ENCODE results near the gene GMPPA. TPM values are rescaled to one million over a fixed set of nuclear protein-coding genes. Genes with fewer than 3 reads are reported as not detected.

Gene GMPPA
- total RNA-seq, 1 experiment from 2014 or later = 10.5 TPM

GRCh38 chr2:219494952-219495530, 3.6 kb upstream of the GMPPA start:
- Histone ChIP-seq H3K27ac (ENCODE audit: low read length) (no peak overlapping the region), H4K20me1 (ENCODE audit: insufficient read depth, low read depth, low read length) (no peaks in the 10 kb centered on the region), H3K27me3 (ENCODE audit: low read length) (no peaks in the 10 kb centered on the region), H3K4me1 (ENCODE audit: low read length) (peaks cover 17% of the 10 kb centered on the region), H3K4me2 (ENCODE audit: low read depth, low read length, poor library complexity, severe bottlenecking) (no peak overlapping the region), H3K9me2 (replicated peaks; ENCODE audit: insufficient read depth, low read length) (no peaks in the 10 kb centered on the region), H3K4me3 (ENCODE audit: low read length) (no peak overlapping the region), H3K36me3 (ENCODE audit: insufficient read depth, low read length) (no peaks in the 10 kb centered on the region), H3K9ac (ENCODE audit: low read length) (no peak overlapping the region), H3K79me2 (ENCODE audit: low read length) (no peaks in the 10 kb centered on the region; the same call in 1 of the 2 replicates), H2AFZ (ENCODE audit: low read length) (no peak overlapping the region), H3K9me3 (ENCODE audit: low read length) (no peaks in the 10 kb centered on the region)
- DNase-seq = no peak

DNA sequence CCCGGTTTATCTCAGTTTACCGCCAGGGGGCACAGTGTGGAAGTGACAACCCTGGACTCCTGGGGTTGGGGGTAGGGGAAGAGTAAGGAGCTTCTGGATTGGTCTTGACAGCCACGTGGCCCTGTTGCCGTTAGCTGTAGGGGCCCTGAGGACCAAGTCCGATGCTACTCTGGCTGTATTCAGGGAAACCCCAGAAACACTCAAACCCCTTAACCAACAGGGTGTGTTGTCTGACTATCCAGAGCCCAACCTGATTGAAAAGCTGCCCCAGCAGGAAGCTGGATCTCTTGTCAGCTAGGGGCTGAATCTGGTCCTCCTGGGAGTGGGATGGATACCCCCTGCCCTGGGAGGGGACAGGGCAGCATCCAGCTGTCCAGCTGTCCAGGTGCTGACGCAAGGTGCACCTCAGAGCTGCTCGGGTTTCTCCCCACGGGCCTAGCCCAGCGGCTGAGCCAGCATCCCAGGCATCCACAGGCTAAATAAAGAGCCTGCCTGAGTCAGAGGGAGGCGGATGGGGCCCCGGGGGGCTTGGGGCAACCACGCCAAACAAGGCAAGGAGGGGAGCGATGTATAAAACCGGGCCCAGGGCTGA, 3.1 kb upstream of the GMPPA start:
- peak overlapping the region; percentile 27 for H3K4me2 ChIP-seq (ENCODE audit: low read depth, low read length, poor library complexity, severe bottlenecking)
- H3K9me2 ChIP-seq (replicated peaks; ENCODE audit: insufficient read depth, low read length) = no peaks in the 10 kb centered on the region
- H3K4me3 ChIP-seq (ENCODE audit: low read length) = no peak overlapping the region
- peak overlapping the region; percentile 40; the same call in 1 of the 2 replicates for H3K9ac ChIP-seq (ENCODE audit: low read length)
- H3K9me3 ChIP-seq (ENCODE audit: low read length) = no peaks in the 10 kb centered on the region
- H3K36me3 ChIP-seq (ENCODE audit: insufficient read depth, low read length) = no peaks in the 10 kb centered on the region
- no peak overlapping the region for H2AFZ ChIP-seq (ENCODE audit: low read length)
- H3K27me3 ChIP-seq (ENCODE audit: low read length) = no peaks in the 10 kb centered on the region
- H4K20me1 ChIP-seq (ENCODE audit: insufficient read depth, low read depth, low read length) = no peaks in the 10 kb centered on the region
- H3K4me1 ChIP-seq (ENCODE audit: low read length) = peaks cover 23% of the 10 kb centered on the region
- DNase-seq = peak; percentile 89
- H3K79me2 ChIP-seq (ENCODE audit: low read length) = no peaks in the 10 kb centered on the region; the same call in 1 of the 2 replicates
- no peak overlapping the region for H3K27ac ChIP-seq (ENCODE audit: low read length)

- Histone ChIP-seq H3K9me3 (ENCODE audit: low read length) (no peaks in the 10 kb centered on the region), H3K36me3 (ENCODE audit: insufficient read depth, low read length) (no peaks in the 10 kb centered on the region), H3K4me1 (ENCODE audit: low read length) (peaks cover 23% of the 10 kb centered on the region), H3K79me2 (ENCODE audit: low read length) (no peaks in the 10 kb centered on the region; the same call in 1 of the 2 replicates), H2AFZ (ENCODE audit: low read length) (no peak overlapping the region), H3K4me2 (ENCODE audit: low read depth, low read length, poor library complexity, severe bottlenecking) (no peak overlapping the region), H4K20me1 (ENCODE audit: insufficient read depth, low read depth, low read length) (no peaks in the 10 kb centered on the region), H3K27me3 (ENCODE audit: low read length) (no peaks in the 10 kb centered on the region), H3K4me3 (ENCODE audit: low read length) (no peak overlapping the region), H3K27ac (ENCODE audit: low read length) (no peak overlapping the region), H3K9me2 (replicated peaks; ENCODE audit: insufficient read depth, low read length) (no peaks in the 10 kb centered on the region), H3K9ac (ENCODE audit: low read length) (no peak overlapping the region)
- no peak for DNase-seq
Measured at GRCh38 chr2:219496247-219496824, 2.4 kb upstream of the GMPPA start.

DNA sequence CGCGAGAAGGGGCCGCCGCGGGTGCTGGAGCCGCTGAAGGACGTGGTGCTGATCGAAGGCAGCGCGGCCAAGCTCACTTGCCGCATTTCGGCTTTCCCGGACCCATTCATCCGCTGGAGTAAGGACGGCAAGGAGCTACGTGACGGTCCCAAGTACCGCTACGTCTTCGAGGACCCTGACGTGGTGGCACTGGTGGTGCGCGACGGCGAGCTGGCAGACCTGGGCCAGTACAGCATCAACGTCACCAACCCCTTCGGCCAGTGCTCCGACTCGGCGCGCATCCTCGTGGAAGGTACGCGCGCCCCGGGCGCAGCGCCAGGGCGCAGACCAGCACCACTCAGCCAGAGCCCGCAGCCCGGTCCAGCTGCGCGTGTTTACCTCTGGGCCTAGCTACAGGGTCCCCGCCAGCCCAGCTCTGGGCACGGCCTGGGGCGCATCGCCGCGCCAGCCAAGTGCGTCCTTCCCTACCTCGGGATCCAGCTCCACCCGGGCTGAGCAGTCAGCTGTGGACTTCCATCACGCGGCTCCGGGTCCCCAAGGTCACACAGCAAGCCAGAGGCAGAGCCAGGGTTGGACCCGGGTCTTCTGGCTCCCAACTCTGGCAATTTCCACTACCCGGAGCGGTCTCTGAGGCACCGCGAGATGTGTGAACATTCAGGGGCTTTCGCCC, 1.7 kb upstream of the GMPPA start:
- no peaks in the 10 kb centered on the region for H3K9me2 ChIP-seq (replicated peaks; ENCODE audit: insufficient read depth, low read length)
- peaks cover 23% of the 10 kb centered on the region for H3K4me1 ChIP-seq (ENCODE audit: low read length)
- H3K9ac ChIP-seq (ENCODE audit: low read length) = no peak overlapping the region
- no peaks in the 10 kb centered on the region for H3K9me3 ChIP-seq (ENCODE audit: low read length)
- no peak overlapping the region for H3K4me2 ChIP-seq (ENCODE audit: low read depth, low read length, poor library complexity, severe bottlenecking)
- H2AFZ ChIP-seq (ENCODE audit: low read length) = no peak overlapping the region
- no peaks in the 10 kb centered on the region; the same call in 1 of the 2 replicates for H3K79me2 ChIP-seq (ENCODE audit: low read length)
- no peaks in the 10 kb centered on the region for H3K27me3 ChIP-seq (ENCODE audit: low read length)
- H4K20me1 ChIP-seq (ENCODE audit: insufficient read depth, low read depth, low read length) = no peaks in the 10 kb centered on the region
- DNase-seq = no peak
- no peaks in the 10 kb centered on the region for H3K36me3 ChIP-seq (ENCODE audit: insufficient read depth, low read length)
- no peak overlapping the region for H3K27ac ChIP-seq (ENCODE audit: low read length)
- H3K4me3 ChIP-seq (ENCODE audit: low read length) = no peak overlapping the region

DNA sequence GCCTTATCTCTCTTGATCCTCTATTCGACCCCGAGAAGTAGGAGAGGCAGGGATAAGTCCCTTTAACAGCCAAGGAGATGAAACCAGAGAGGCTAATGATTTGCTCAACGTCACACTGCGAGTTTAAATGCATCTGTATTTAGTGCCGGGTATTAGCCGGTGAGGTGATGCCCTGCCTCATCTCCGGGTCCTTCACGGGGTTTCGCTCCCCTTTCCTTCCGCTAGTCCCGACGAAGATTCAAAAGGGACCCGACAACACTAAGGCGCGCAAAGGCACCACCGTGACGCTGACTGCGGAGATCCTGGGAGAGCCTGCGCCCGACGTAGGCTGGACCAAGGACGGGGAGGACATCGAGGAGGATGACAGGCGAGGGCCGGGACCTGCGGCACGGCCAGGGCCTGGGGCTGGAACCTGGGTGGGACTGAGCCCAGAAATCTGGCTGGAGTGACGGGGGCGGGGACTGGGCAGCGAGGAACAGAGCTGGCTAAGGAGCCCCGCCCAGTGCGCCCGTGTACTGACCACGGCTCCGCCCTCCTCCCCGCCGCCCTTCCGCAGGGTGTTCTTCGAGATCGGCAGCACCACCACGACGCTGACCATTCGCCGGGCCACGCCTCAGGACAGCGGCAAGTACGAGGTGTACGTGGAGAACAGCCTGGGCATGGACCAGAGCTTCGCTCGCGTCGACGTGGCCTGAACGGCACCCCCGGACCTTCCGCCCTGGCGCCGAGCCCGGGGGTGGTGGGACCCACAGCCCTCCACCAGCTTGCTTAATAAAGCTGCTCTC, 1.0 kb upstream of the GMPPA start:
- H3K27ac ChIP-seq (ENCODE audit: low read length) = no peak overlapping the region
- H3K4me3 ChIP-seq (ENCODE audit: low read length) = no peak overlapping the region
- H3K27me3 ChIP-seq (ENCODE audit: low read length) = no peaks in the 10 kb centered on the region

DNA sequence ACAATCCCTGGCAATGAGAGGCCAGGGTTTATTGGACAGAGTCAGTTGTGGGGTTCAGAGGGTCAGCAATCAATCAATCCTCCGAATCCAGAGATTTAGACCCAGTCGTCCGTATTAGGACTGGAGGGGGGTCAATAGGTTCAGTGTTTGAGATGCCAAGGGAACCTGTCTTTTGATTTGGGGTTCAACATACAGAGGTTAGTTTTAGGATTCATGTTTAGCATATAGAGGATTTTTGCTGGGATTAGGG, 292 bp downstream of the GMPPA start:
- Histone ChIP-seq H3K9me3 (ENCODE audit: low read length) (no peaks in the 10 kb centered on the region), H3K9ac (ENCODE audit: low read length) (peak overlapping the region; percentile 76), H3K4me1 (ENCODE audit: low read length) (peaks cover 23% of the 10 kb centered on the region), H3K4me2 (ENCODE audit: low read depth, low read length, poor library complexity, severe bottlenecking) (peak overlapping the region; percentile 86), H3K79me2 (ENCODE audit: low read length) (no peaks in the 10 kb centered on the region; the same call in 1 of the 2 replicates), H3K4me3 (ENCODE audit: low read length) (peak overlapping the region; percentile 73), H4K20me1 (ENCODE audit: insufficient read depth, low read depth, low read length) (no peaks in the 10 kb centered on the region), H3K27me3 (ENCODE audit: low read length) (no peaks in the 10 kb centered on the region), H3K27ac (ENCODE audit: low read length) (no peak overlapping the region), H2AFZ (ENCODE audit: low read length) (no peak overlapping the region), H3K36me3 (ENCODE audit: insufficient read depth, low read length) (no peaks in the 10 kb centered on the region), H3K9me2 (replicated peaks; ENCODE audit: insufficient read depth, low read length) (no peaks in the 10 kb centered on the region)
- DNase-seq = no peak

More for the DNA sequence above, 1.0 kb upstream of the GMPPA start:
- Histone ChIP-seq H3K4me1 (ENCODE audit: low read length) (peaks cover 23% of the 10 kb centered on the region), H3K9me2 (replicated peaks; ENCODE audit: insufficient read depth, low read length) (no peaks in the 10 kb centered on the region), H3K9ac (ENCODE audit: low read length) (no peak overlapping the region), H4K20me1 (ENCODE audit: insufficient read depth, low read depth, low read length) (no peaks in the 10 kb centered on the region), H3K79me2 (ENCODE audit: low read length) (no peaks in the 10 kb centered on the region; the same call in 1 of the 2 replicates), H2AFZ (ENCODE audit: low read length) (no peak overlapping the region), H3K4me2 (ENCODE audit: low read depth, low read length, poor library complexity, severe bottlenecking) (no peak overlapping the region), H3K9me3 (ENCODE audit: low read length) (no peaks in the 10 kb centered on the region), H3K36me3 (ENCODE audit: insufficient read depth, low read length) (no peaks in the 10 kb centered on the region)
- no peak for DNase-seq

GRCh38 chr2:219499555-219499954, 864 bp downstream of the GMPPA start:
- Histone ChIP-seq H3K4me3 (ENCODE audit: low read length) (peak overlapping the region; percentile 73), H3K9ac (ENCODE audit: low read length) (peak overlapping the region; percentile 76), H3K9me3 (ENCODE audit: low read length) (no peaks in the 10 kb centered on the region), H3K9me2 (replicated peaks; ENCODE audit: insufficient read depth, low read length) (no peaks in the 10 kb centered on the region), H4K20me1 (ENCODE audit: insufficient read depth, low read depth, low read length) (no peaks in the 10 kb centered on the region), H2AFZ (ENCODE audit: low read length) (no peak overlapping the region), H3K79me2 (ENCODE audit: low read length) (no peaks in the 10 kb centered on the region; the same call in 1 of the 2 replicates), H3K4me1 (ENCODE audit: low read length) (peaks cover 23% of the 10 kb centered on the region), H3K27me3 (ENCODE audit: low read length) (no peaks in the 10 kb centered on the region), H3K27ac (ENCODE audit: low read length) (no peak overlapping the region), H3K36me3 (ENCODE audit: insufficient read depth, low read length) (no peaks in the 10 kb centered on the region), H3K4me2 (ENCODE audit: low read depth, low read length, poor library complexity, severe bottlenecking) (peak overlapping the region; percentile 86)
- DNase-seq = no peak

- Histone ChIP-seq H3K9me3 (ENCODE audit: low read length) (no peaks in the 10 kb centered on the region), H3K36me3 (ENCODE audit: insufficient read depth, low read length) (no peaks in the 10 kb centered on the region), H3K27ac (ENCODE audit: low read length) (no peak overlapping the region), H4K20me1 (ENCODE audit: insufficient read depth, low read depth, low read length) (no peaks in the 10 kb centered on the region), H3K27me3 (ENCODE audit: low read length) (no peaks in the 10 kb centered on the region), H2AFZ (ENCODE audit: low read length) (no peak overlapping the region), H3K4me1 (ENCODE audit: low read length) (peaks cover 23% of the 10 kb centered on the region), H3K4me3 (ENCODE audit: low read length) (peak overlapping the region; percentile 73; the same call in 1 of the 2 replicates), H3K79me2 (ENCODE audit: low read length) (no peaks in the 10 kb centered on the region; the same call in 1 of the 2 replicates), H3K9me2 (replicated peaks; ENCODE audit: insufficient read depth, low read length) (no peaks in the 10 kb centered on the region), H3K9ac (ENCODE audit: low read length) (peak overlapping the region; percentile 76), H3K4me2 (ENCODE audit: low read depth, low read length, poor library complexity, severe bottlenecking) (peak overlapping the region; percentile 86)
- DNase-seq = no peak
Measured at GRCh38 chr2:219500135-219500534, 1.4 kb downstream of the GMPPA start.

All from Karpas-422 (cell line).